Lower leg skin (tissue), 3 donors: ENCODE results near the gene LDB1.

ENCODE experiments used
- POLR2A ChIP-seq, 2 donors: fragments of 450-650 bp; IDR thresholded peaks; one replicate each; pipeline ENCODE4 v1.6.1; 2016 to 2017; ENCODE audit warnings: antibody characterized with exemption in 2 of 2, mild to moderate bottlenecking in 1 of 2, moderate library complexity in 1 of 2
- TF ChIP-seq, protein P1 (sequence below), 3 donors: fragments of 450-650 bp; IDR thresholded peaks; one replicate each; pipeline ENCODE4 v1.5.1; 2016; ENCODE audit warnings: antibody characterized with exemption in 3 of 3, mild to moderate bottlenecking in 3 of 3, moderate library complexity in 2 of 3

DNA sequence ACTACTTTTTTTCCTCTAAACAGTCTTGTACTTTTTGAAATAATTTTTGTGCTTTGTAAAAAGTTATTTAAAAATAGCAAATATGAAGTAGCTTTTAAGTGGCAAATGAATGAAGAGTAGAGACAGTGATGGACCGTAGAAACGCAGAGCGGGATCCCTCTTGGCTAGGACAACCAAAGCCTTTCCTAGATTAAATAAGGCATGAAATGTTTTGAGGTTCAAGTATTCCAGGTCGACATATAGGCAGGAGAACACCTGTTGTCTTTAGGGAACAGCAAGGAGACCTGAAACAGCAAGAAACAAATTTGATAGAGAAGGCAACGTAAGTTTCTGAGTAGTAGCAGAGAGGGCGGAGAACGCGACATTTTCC, 12.0 kb upstream of the LDB1 start:
- TF ChIP-seq, protein P1, sequence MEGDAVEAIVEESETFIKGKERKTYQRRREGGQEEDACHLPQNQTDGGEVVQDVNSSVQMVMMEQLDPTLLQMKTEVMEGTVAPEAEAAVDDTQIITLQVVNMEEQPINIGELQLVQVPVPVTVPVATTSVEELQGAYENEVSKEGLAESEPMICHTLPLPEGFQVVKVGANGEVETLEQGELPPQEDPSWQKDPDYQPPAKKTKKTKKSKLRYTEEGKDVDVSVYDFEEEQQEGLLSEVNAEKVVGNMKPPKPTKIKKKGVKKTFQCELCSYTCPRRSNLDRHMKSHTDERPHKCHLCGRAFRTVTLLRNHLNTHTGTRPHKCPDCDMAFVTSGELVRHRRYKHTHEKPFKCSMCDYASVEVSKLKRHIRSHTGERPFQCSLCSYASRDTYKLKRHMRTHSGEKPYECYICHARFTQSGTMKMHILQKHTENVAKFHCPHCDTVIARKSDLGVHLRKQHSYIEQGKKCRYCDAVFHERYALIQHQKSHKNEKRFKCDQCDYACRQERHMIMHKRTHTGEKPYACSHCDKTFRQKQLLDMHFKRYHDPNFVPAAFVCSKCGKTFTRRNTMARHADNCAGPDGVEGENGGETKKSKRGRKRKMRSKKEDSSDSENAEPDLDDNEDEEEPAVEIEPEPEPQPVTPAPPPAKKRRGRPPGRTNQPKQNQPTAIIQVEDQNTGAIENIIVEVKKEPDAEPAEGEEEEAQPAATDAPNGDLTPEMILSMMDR (IDR thresholded peaks at IDR 0.05) = no peak
- no peak for TF ChIP-seq POLR2A (IDR thresholded peaks at IDR 0.05)
